ENCODE measurements around the gene CTIF. TPM values are rescaled to one million over a fixed set of nuclear protein-coding genes. Genes with fewer than 3 reads are reported as not detected.

CTIF gene
- total RNA-seq, 1 donor from 2014 or later = 51.5 TPM

DNA sequence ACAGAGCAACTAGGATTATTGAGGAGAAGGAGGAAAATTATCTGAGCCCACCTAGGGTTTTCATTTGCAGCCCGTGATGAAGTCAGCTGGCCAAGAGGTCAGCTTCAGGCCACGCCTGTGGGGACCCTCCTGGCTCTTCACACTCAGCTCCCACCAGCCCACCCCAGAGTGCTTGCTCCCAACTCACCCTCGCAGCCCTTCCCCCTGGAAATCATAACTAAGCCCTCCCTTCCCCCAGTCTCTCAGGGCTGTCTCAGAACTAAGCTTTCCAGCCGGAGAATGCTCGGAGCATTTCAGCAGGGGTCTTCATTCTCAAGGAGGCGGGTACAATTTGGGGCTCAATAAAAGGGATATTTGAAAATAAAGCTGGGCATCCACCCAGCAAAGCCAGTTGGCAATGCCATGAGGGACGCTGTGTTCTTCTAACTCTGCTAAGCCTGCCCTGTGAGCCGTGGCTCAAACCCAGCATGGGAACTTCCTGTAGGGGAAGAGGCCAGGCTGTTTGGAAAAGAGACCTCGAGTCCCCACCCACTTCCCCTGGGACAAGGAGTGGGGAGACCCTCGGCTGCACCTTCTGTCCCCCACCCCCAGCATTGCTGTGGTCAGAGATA lies 194.9 kb downstream of the CTIF start:
- no peaks in the 10 kb centered on the region for H3K9me3 Mint-ChIP-seq (ENCODE audit: unreplicated experiment)
- TF ChIP-seq, protein P1, sequence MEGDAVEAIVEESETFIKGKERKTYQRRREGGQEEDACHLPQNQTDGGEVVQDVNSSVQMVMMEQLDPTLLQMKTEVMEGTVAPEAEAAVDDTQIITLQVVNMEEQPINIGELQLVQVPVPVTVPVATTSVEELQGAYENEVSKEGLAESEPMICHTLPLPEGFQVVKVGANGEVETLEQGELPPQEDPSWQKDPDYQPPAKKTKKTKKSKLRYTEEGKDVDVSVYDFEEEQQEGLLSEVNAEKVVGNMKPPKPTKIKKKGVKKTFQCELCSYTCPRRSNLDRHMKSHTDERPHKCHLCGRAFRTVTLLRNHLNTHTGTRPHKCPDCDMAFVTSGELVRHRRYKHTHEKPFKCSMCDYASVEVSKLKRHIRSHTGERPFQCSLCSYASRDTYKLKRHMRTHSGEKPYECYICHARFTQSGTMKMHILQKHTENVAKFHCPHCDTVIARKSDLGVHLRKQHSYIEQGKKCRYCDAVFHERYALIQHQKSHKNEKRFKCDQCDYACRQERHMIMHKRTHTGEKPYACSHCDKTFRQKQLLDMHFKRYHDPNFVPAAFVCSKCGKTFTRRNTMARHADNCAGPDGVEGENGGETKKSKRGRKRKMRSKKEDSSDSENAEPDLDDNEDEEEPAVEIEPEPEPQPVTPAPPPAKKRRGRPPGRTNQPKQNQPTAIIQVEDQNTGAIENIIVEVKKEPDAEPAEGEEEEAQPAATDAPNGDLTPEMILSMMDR (IDR thresholded peaks at IDR 0.05; ENCODE audit: unreplicated experiment) = no peak
- peaks cover 8% of the 10 kb centered on the region for H3K36me3 Mint-ChIP-seq (ENCODE audit: low read depth, unreplicated experiment)
- H3K27ac Mint-ChIP-seq (ENCODE audit: unreplicated experiment) = no peak overlapping the region
- H3K4me1 Mint-ChIP-seq (ENCODE audit: unreplicated experiment) = peaks cover 43% of the 10 kb centered on the region
- DNase-seq (ENCODE audit: low spot score) = no peak
- H3K27me3 Mint-ChIP-seq (ENCODE audit: unreplicated experiment) = peaks cover 1% of the 10 kb centered on the region
- H3K4me3 Mint-ChIP-seq (ENCODE audit: unreplicated experiment) = no peak overlapping the region

DNA sequence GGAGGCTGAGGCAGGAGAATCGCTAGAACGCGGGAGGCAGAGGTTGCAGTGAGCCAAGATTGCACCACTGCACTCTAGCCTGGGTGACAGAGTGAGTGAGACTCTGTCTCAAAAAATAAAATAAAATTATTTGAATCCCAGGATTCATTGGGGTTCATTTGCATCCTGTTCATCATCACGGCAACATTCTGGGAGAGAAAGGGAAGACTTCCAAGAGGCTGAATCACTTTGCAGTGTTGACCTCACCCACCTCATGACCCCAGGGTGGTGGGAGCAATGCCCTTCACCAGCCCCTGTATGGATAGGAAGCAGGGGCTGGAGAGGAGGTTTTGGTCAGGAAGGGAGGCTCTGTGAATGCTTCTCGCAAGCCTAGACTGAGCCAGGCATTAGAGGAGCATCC lies 195.6 kb downstream of the CTIF start:
- peaks cover 3% of the 10 kb centered on the region for H3K27me3 Mint-ChIP-seq (ENCODE audit: unreplicated experiment)
- no peak overlapping the region for H3K4me3 Mint-ChIP-seq (ENCODE audit: unreplicated experiment)
- DNase-seq (ENCODE audit: low spot score) = no peak
- peaks cover 6% of the 10 kb centered on the region for H3K36me3 Mint-ChIP-seq (ENCODE audit: low read depth, unreplicated experiment)
- H3K9me3 Mint-ChIP-seq (ENCODE audit: unreplicated experiment) = no peaks in the 10 kb centered on the region
- H3K4me1 Mint-ChIP-seq (ENCODE audit: unreplicated experiment) = peaks cover 43% of the 10 kb centered on the region
- no peak overlapping the region for H3K27ac Mint-ChIP-seq (ENCODE audit: unreplicated experiment)
- TF ChIP-seq, protein P1 (IDR thresholded peaks at IDR 0.05; ENCODE audit: unreplicated experiment) = no peak

DNA sequence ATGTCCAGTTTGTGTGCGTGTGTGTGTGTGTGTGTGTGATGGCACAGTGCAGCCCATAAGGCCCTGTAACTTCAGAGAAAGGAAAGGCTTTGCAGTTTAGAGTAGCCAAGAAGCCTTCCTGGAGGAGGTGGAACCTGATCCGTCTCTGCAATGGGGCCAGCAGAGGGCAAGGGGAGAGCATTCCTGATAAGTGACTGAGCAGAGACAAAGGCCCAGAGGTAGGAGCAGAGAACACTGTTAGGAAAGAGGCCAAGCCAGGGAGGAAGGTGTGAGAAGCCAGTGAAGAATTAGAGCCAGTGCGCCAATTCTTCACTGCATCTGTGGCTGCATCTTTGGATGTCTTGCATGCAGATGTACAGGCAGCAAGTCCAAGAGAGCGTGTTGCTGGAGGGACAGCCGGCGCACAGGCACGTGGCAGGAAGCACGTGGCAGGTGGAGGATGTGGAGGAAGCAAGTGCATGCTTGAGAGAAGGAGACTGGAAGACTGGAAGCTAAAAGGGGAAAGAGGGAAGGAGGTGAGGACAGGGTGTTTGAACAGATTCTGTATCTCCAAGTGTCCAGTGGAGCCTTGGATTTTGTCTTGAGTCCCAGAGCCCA lies 196.3 kb downstream of the CTIF start:
- TF ChIP-seq, protein P1 (IDR thresholded peaks at IDR 0.05; ENCODE audit: unreplicated experiment) = no peak
- Mint-ChIP-seq H3K27ac (ENCODE audit: unreplicated experiment) (no peak overlapping the region), H3K4me3 (ENCODE audit: unreplicated experiment) (no peak overlapping the region), H3K36me3 (ENCODE audit: low read depth, unreplicated experiment) (peaks cover 4% of the 10 kb centered on the region), H3K4me1 (ENCODE audit: unreplicated experiment) (peaks cover 43% of the 10 kb centered on the region), H3K9me3 (ENCODE audit: unreplicated experiment) (no peaks in the 10 kb centered on the region), H3K27me3 (ENCODE audit: unreplicated experiment) (peaks cover 3% of the 10 kb centered on the region)
- DNase-seq (ENCODE audit: low spot score) = no peak

DNA sequence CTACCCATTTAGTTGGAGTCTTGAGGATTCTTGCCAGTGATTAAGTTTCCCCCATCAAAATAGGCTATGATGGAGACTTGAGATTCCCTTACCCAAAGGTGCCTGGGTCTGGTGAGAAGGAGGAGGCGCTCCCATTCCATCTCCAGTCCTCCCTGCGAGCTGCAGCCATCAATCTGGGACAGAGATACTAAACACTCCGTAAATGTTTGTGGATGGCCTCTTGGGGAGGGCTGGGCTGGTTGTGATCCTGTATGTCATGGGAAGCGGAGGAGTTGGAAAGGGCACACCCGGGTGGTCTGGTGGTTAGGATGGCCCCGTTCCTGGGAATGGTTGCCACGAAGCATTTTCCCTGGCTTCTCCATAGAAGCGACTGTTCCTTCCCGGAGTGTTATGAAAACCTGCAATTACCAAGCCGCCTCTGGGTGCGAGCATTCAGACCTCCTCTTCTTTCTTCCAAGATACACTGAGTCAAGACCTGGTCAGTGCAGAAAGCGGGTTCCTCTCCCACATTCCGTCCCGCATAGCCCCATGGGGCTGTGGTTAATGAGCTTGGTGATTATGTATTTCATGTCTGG lies 196.9 kb downstream of the CTIF start:
- Mint-ChIP-seq H3K4me3 (ENCODE audit: unreplicated experiment) (no peak overlapping the region), H3K27ac (ENCODE audit: unreplicated experiment) (no peak overlapping the region), H3K27me3 (ENCODE audit: unreplicated experiment) (peaks cover 4% of the 10 kb centered on the region), H3K9me3 (ENCODE audit: unreplicated experiment) (no peaks in the 10 kb centered on the region), H3K4me1 (ENCODE audit: unreplicated experiment) (peaks cover 43% of the 10 kb centered on the region), H3K36me3 (ENCODE audit: low read depth, unreplicated experiment) (peaks cover 7% of the 10 kb centered on the region)
- no peak for DNase-seq (ENCODE audit: low spot score)
- TF ChIP-seq, protein P1 (IDR thresholded peaks at IDR 0.05; ENCODE audit: unreplicated experiment) = no peak
